SH-SY5Y (cell line): ENCODE data around the gene LY6G6D.

Experiments used
- GATA2 ChIP-seq: IDR thresholded peaks from 2 replicates; pipeline ENCODE4 v1.6.1; 2011; ENCODE audit warnings: mild to moderate bottlenecking, low read depth, low read length
- GATA3 ChIP-seq: IDR thresholded peaks from 2 replicates; pipeline ENCODE4 v1.6.1; 2011; ENCODE audit warnings: low read depth, mild to moderate bottlenecking, low read length, moderate library complexity

Gene LY6G6D

GRCh38 chr6:31741815-31742214 is 26.7 kb downstream of the LY6G6D start:
- TF ChIP-seq GATA3, result no peak
- TF ChIP-seq GATA2, result no peak

- TF ChIP-seq GATA3 (no peak), GATA2 (no peak)
Observed at GRCh38 chr6:31742894-31743293, 27.7 kb downstream of the LY6G6D start.

GRCh38 chr6:31744422-31744821 is 29.3 kb downstream of the LY6G6D start:
- no peak for TF ChIP-seq GATA3
- TF ChIP-seq GATA2, result no peak

GRCh38 chr6:31749301-31750036 is 34.3 kb downstream of the LY6G6D start:
- TF ChIP-seq GATA3 (no peak), GATA2 (no peak)

- no peak for TF ChIP-seq GATA3
- TF ChIP-seq GATA2, result no peak
Observed at GRCh38 chr6:31750411-31751022, 35.4 kb downstream of the LY6G6D start.

- TF ChIP-seq GATA3 (no peak), GATA2 (no peak)
Observed at GRCh38 chr6:31752739-31753319, 37.7 kb downstream of the LY6G6D start.

GRCh38 chr6:31758281-31758680 is 43.1 kb downstream of the LY6G6D start:
- TF ChIP-seq GATA2 (no peak), GATA3 (no peak)

GRCh38 chr6:31760790-31761189 is 45.6 kb downstream of the LY6G6D start:
- TF ChIP-seq GATA2, result no peak

- TF ChIP-seq GATA2, result no peak
- no peak for TF ChIP-seq GATA3
Observed at GRCh38 chr6:31761343-31761742, 46.2 kb downstream of the LY6G6D start.

GRCh38 chr6:31762356-31762755 is 47.2 kb downstream of the LY6G6D start, which contains the start of gene SAPCD1:
TSS of gene SAPCD1 (plus strand) at chr6:31762656. CDS start at chr6:31763055, 399 bp downstream.
- TF ChIP-seq GATA2 (no peak), GATA3 (no peak)

- TF ChIP-seq GATA2 (no peak), GATA3 (no peak)
Observed at GRCh38 chr6:31762878-31763618, 47.9 kb downstream of the LY6G6D start.

- TF ChIP-seq GATA2 (no peak), GATA3 (no peak)
Observed at GRCh38 chr6:31763619-31763940, 48.4 kb downstream of the LY6G6D start.

- TF ChIP-seq GATA2 (no peak), GATA3 (no peak)
Observed at GRCh38 chr6:31764198-31764597, 49.0 kb downstream of the LY6G6D start.

- no peak for TF ChIP-seq GATA3
Observed at GRCh38 chr6:31765559-31765909, 50.4 kb downstream of the LY6G6D start.

- TF ChIP-seq GATA2 (no peak), GATA3 (no peak)
Observed at GRCh38 chr6:31765910-31766794, 51.0 kb downstream of the LY6G6D start.
